ENCODE results near the gene SHCBP1.
A peak's percentile ranks its signal among the peaks of the same experiment; 100 is the strongest.

The SHCBP1 gene, protein sequence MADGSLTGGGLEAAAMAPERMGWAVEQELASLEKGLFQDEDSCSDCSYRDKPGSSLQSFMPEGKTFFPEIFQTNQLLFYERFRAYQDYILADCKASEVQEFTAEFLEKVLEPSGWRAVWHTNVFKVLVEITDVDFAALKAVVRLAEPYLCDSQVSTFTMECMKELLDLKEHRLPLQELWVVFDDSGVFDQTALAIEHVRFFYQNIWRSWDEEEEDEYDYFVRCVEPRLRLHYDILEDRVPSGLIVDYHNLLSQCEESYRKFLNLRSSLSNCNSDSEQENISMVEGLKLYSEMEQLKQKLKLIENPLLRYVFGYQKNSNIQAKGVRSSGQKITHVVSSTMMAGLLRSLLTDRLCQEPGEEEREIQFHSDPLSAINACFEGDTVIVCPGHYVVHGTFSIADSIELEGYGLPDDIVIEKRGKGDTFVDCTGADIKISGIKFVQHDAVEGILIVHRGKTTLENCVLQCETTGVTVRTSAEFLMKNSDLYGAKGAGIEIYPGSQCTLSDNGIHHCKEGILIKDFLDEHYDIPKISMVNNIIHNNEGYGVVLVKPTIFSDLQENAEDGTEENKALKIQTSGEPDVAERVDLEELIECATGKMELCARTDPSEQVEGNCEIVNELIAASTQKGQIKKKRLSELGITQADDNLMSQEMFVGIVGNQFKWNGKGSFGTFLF

DNA sequence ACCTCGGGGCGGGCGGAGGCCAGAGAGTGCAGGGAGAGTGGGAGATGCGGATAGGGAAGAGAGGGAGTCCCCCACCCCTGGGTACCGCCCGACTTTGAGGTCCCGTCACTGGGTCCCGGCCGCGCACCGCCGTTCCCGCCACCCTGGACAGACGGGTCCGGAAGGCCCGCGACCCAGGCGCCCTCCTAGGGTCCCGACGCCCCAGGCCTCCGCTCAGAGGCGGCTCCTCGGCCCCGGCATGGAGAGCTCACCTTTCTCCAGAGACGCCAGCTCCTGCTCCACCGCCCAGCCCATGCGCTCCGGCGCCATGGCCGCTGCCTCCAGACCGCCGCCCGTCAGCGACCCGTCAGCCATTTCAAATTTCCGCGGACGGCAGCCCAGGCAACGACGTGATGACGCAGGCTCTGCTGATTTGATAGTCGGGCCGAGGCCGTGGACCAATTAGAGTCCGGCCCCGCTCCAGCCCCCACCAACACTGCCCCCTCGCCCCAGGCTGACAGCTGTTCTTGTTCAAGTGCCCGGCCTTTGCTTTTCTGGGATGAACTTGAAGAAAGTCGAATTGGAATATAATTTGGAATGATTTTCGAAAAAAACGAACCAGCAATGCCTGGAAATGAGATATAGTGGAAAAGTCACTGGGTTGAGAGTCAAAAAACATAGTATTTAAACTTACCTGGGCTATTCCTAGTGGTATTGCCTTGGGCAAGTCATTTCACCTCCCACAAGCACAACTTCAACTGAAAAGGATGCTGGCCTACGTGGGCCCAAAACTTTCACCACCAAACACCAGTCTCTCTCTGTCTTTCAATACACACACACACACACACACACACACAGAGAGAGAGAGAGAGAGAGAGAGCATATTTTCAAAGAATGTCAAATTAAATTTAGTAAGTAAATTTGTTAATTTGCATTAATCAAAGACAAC is at the start of gene SHCBP1:
Gene SHCBP1 (minus strand): TSS at position 374 of the 928 bp plus-strand sequence. CDS start 20 bp downstream, at position 354.
- H3K36me3 ChIP-seq (ENCODE audit: control insufficient read depth in 5 of 5, insufficient read depth in 5 of 5, low read length in 5 of 5): no peaks in the 10 kb centered on the region
- no peak within 1 kb of the TSS for H3K27ac ChIP-seq (ENCODE audit: low read depth, low read length)
- H3K9me3 ChIP-seq (ENCODE audit: control insufficient read depth in 5 of 5, low read length in 5 of 5): no peaks in the 10 kb centered on the region
- peak within 1 kb of the TSS in 2 of 5 donors; percentile 36 to 67 for H3K9ac ChIP-seq (ENCODE audit: low read length in 5 of 5)
- peaks cover 2 to 15% (median 12%) of the 10 kb centered on the region in 5 donors for H3K4me1 ChIP-seq (ENCODE audit: control insufficient read depth in 5 of 5, insufficient read depth in 5 of 5, low read length in 5 of 5)
- H3K27me3 ChIP-seq (ENCODE audit: control insufficient read depth in 5 of 5, insufficient read depth in 4 of 5, low read length in 5 of 5): no peaks in the 10 kb centered on the region
- peak within 1 kb of the TSS; percentile 61 to 78 (median 66) for H3K4me3 ChIP-seq (ENCODE audit: low read depth in 1 of 5, low read length in 5 of 5)

DNA sequence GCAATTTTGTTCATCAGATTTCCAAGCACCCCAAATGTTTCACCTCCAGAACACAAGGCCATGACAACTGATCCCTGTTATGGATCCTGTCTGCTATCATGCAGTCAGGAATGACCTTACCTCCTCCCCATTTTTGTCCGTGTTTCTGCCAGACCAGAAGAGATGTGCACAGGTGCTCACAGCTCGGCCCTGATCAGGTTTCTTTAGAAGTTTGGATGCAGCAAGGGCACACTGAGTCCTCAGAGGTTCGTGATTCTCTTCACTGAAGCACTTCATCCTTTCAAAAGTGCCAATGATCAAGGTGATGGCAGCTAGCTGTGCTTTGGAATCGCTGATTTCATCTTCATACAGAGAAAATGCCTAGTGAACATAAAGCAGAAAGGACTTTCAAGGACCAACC is 40.9 kb upstream of the SHCBP1 start:
- Histone ChIP-seq H3K27me3 (ENCODE audit: control insufficient read depth in 5 of 5, insufficient read depth in 4 of 5, low read length in 5 of 5) (no peaks in the 10 kb centered on the region), H3K4me3 (ENCODE audit: low read depth in 1 of 5, low read length in 5 of 5) (no peak overlapping the region), H3K9ac (ENCODE audit: low read length in 5 of 5) (no peak overlapping the region), H3K4me1 (ENCODE audit: control insufficient read depth in 5 of 5, insufficient read depth in 5 of 5, low read length in 5 of 5) (no peaks in the 10 kb centered on the region), H3K36me3 (ENCODE audit: control insufficient read depth in 5 of 5, insufficient read depth in 5 of 5, low read length in 5 of 5) (peaks cover 38 to 85% (median 61%) of the 10 kb centered on the region in 5 donors), H3K27ac (ENCODE audit: low read depth, low read length) (no peak overlapping the region), H3K9me3 (ENCODE audit: control insufficient read depth in 5 of 5, low read length in 5 of 5) (no peaks in the 10 kb centered on the region)

GRCh38 chr16:46658925-46659324 is 37.7 kb upstream of the SHCBP1 start:
- Histone ChIP-seq H3K27me3 (ENCODE audit: control insufficient read depth in 5 of 5, insufficient read depth in 4 of 5, low read length in 5 of 5) (no peaks in the 10 kb centered on the region), H3K9ac (ENCODE audit: low read length in 5 of 5) (no peak overlapping the region), H3K36me3 (ENCODE audit: control insufficient read depth in 5 of 5, insufficient read depth in 5 of 5, low read length in 5 of 5) (peaks cover 34 to 61% (median 47%) of the 10 kb centered on the region in 5 donors), H3K27ac (ENCODE audit: low read depth, low read length) (no peak overlapping the region), H3K9me3 (ENCODE audit: control insufficient read depth in 5 of 5, low read length in 5 of 5) (no peaks in the 10 kb centered on the region), H3K4me3 (ENCODE audit: low read depth in 1 of 5, low read length in 5 of 5) (no peak overlapping the region), H3K4me1 (ENCODE audit: control insufficient read depth in 5 of 5, insufficient read depth in 5 of 5, low read length in 5 of 5) (no peaks in the 10 kb centered on the region)

DNA sequence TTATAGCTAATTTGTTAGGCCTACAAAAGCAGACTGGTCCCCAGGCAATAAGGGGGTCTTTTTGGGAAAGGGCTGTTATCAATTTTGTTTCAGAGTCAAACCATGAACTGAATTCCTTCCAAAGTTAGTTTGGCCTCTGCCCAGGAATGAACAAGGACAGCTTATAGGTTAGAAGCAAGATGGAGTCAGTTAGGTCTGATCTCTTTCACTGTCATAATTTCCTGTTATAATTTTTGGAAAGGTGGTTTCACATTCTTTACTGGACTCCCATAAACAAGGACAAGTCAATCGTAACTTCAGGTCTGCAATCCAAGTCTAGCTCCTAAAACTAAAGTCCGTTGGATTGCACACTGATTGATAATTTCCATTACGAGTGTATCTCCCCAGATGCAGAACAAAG is 30.1 kb upstream of the SHCBP1 start:
- no peak overlapping the region for H3K9ac ChIP-seq (ENCODE audit: low read length in 5 of 5)
- peaks cover 0 to 8% (median 0%) of the 10 kb centered on the region in 5 donors for H3K4me1 ChIP-seq (ENCODE audit: control insufficient read depth in 5 of 5, insufficient read depth in 5 of 5, low read length in 5 of 5)
- H3K36me3 ChIP-seq (ENCODE audit: control insufficient read depth in 5 of 5, insufficient read depth in 5 of 5, low read length in 5 of 5): peaks cover 0 to 9% (median 0%) of the 10 kb centered on the region in 5 donors
- no peaks in the 10 kb centered on the region for H3K9me3 ChIP-seq (ENCODE audit: control insufficient read depth in 5 of 5, low read length in 5 of 5)
- no peak overlapping the region for H3K27ac ChIP-seq (ENCODE audit: low read depth, low read length)
- H3K27me3 ChIP-seq (ENCODE audit: control insufficient read depth in 5 of 5, insufficient read depth in 4 of 5, low read length in 5 of 5): no peaks in the 10 kb centered on the region
- no peak overlapping the region for H3K4me3 ChIP-seq (ENCODE audit: low read depth in 1 of 5, low read length in 5 of 5)

DNA sequence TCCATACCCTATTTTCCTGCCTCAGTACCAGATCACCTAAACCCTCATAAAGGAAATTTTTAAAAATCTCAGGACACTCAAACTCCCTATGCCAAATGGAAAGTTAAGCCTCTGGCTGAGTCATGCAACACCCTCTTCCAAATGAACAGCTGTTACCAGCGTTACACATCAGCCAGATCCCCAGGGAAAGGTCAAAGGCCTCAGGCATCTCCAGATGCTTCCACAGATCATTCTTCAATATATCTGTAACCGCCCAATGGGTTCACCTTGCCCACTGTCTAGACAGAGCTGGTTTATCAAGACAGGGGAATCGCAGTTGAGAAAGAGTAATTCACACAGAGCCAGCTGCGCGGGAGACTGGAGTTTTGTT is 29.1 kb upstream of the SHCBP1 start:
- no peak overlapping the region for H3K27ac ChIP-seq (ENCODE audit: low read depth, low read length)
- H3K27me3 ChIP-seq (ENCODE audit: control insufficient read depth in 5 of 5, insufficient read depth in 4 of 5, low read length in 5 of 5): no peaks in the 10 kb centered on the region
- H3K4me1 ChIP-seq (ENCODE audit: control insufficient read depth in 5 of 5, insufficient read depth in 5 of 5, low read length in 5 of 5): peaks cover 0 to 8% (median 0%) of the 10 kb centered on the region in 5 donors
- peak overlapping the region in 2 of 5 donors; percentile 40 to 56 for H3K4me3 ChIP-seq (ENCODE audit: low read depth in 1 of 5, low read length in 5 of 5)
- peaks cover 0 to 9% (median 0%) of the 10 kb centered on the region in 5 donors for H3K36me3 ChIP-seq (ENCODE audit: control insufficient read depth in 5 of 5, insufficient read depth in 5 of 5, low read length in 5 of 5)
- no peaks in the 10 kb centered on the region for H3K9me3 ChIP-seq (ENCODE audit: control insufficient read depth in 5 of 5, low read length in 5 of 5)
- no peak overlapping the region for H3K9ac ChIP-seq (ENCODE audit: low read length in 5 of 5)

DNA sequence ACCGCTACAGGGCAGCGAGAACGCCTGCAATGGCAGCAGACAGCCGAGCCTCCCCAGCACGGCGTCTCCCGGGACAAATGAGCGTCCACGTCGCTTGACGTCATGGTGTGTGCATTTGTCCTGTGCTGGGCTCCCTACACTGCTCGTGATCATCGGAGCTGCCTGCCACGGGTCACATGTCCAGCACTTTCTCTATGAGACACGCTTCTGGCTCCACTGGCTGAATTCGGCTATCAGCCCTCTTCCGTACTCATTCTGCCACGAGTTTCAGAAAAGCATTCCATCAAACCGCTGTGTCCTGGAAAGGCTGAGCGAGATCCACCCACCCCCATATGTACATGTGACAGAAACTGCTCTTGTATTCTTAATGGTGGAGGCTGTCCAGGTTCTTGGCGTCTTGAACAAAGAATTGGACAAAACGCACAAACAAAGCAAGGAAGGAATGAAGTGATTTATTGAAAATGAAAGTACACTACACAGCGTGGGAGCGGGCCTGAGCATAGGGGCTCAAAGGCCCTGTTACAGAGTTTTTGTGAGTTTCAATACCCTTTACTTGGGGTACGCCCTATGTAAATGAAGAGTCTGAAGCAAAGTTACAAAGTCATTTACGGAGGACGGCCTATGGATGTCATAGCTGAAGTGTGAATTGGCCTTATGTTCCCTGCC is 28.5 kb upstream of the SHCBP1 start:
- Histone ChIP-seq H3K9me3 (ENCODE audit: control insufficient read depth in 5 of 5, low read length in 5 of 5) (peaks cover 0 to under 1% (median 0%) of the 10 kb centered on the region in 5 donors), H3K9ac (ENCODE audit: low read length in 5 of 5) (peak overlapping the region in 1 of 5 donors; percentile 17), H3K27me3 (ENCODE audit: control insufficient read depth in 5 of 5, insufficient read depth in 4 of 5, low read length in 5 of 5) (no peaks in the 10 kb centered on the region), H3K36me3 (ENCODE audit: control insufficient read depth in 5 of 5, insufficient read depth in 5 of 5, low read length in 5 of 5) (peaks cover 0 to 9% (median 0%) of the 10 kb centered on the region in 5 donors), H3K4me3 (ENCODE audit: low read depth in 1 of 5, low read length in 5 of 5) (peak overlapping the region; percentile 20 to 56 (median 43)), H3K4me1 (ENCODE audit: control insufficient read depth in 5 of 5, insufficient read depth in 5 of 5, low read length in 5 of 5) (peaks cover 0 to 8% (median 0%) of the 10 kb centered on the region in 5 donors), H3K27ac (ENCODE audit: low read depth, low read length) (no peak overlapping the region)

DNA sequence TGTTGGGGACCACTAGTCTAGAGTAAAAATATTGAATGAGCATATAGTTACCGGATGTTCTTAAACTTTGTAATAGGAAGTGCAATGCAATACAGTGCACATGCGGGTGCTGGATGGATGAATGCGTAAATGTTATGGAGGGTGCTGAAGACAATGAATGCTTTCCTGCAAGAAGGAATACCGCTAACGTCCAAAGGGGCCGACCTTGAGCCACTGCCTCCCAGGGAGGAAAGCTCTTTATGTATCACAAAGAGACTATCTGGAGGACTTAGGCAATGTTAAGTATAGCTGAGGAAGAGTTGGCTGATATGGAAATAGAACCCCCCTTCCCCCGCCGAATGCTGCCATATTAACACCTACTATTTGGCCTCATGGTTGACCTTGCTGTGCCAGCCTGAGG is 27.5 kb upstream of the SHCBP1 start:
- H3K36me3 ChIP-seq (ENCODE audit: control insufficient read depth in 5 of 5, insufficient read depth in 5 of 5, low read length in 5 of 5): peaks cover 0 to 9% (median 0%) of the 10 kb centered on the region in 5 donors
- H3K27me3 ChIP-seq (ENCODE audit: control insufficient read depth in 5 of 5, insufficient read depth in 4 of 5, low read length in 5 of 5): no peaks in the 10 kb centered on the region

GRCh38 chr16:46638947-46639925 is 18.1 kb upstream of the SHCBP1 start:
- Histone ChIP-seq H3K36me3 (ENCODE audit: control insufficient read depth in 5 of 5, insufficient read depth in 5 of 5, low read length in 5 of 5) (no peaks in the 10 kb centered on the region), H3K27ac (ENCODE audit: low read depth, low read length) (no peak overlapping the region), H3K4me1 (ENCODE audit: control insufficient read depth in 5 of 5, insufficient read depth in 5 of 5, low read length in 5 of 5) (no peaks in the 10 kb centered on the region)

More for the DNA sequence above, 27.5 kb upstream of the SHCBP1 start:
- Histone ChIP-seq H3K27ac (ENCODE audit: low read depth, low read length) (no peak overlapping the region), H3K9me3 (ENCODE audit: control insufficient read depth in 5 of 5, low read length in 5 of 5) (peaks cover 0 to 4% (median 0%) of the 10 kb centered on the region in 5 donors), H3K4me1 (ENCODE audit: control insufficient read depth in 5 of 5, insufficient read depth in 5 of 5, low read length in 5 of 5) (peaks cover 0 to 8% (median 0%) of the 10 kb centered on the region in 5 donors), H3K9ac (ENCODE audit: low read length in 5 of 5) (no peak overlapping the region), H3K4me3 (ENCODE audit: low read depth in 1 of 5, low read length in 5 of 5) (no peak overlapping the region)

More at GRCh38 chr16:46638947-46639925, 18.1 kb upstream of the SHCBP1 start:
- H3K4me3 ChIP-seq (ENCODE audit: low read depth in 1 of 5, low read length in 5 of 5): no peak overlapping the region
- H3K9me3 ChIP-seq (ENCODE audit: control insufficient read depth in 5 of 5, low read length in 5 of 5): no peaks in the 10 kb centered on the region
- H3K27me3 ChIP-seq (ENCODE audit: control insufficient read depth in 5 of 5, insufficient read depth in 4 of 5, low read length in 5 of 5): no peaks in the 10 kb centered on the region
- H3K9ac ChIP-seq (ENCODE audit: low read length in 5 of 5): no peak overlapping the region
